Caco-2 (cell line): ENCODE measurements around the gene GDPD4. TPM values are rescaled to one million over a fixed set of nuclear protein-coding genes. Genes with fewer than 3 reads are reported as not detected.
A peak's percentile ranks its signal among the peaks of the same experiment; 100 is the strongest.

Experiments used
- BruUV-seq: library from RNA; stranded (reverse); fragments of 400-500 nt; replicated peaks from 2 replicates; lab custom pipeline; 2021; lab: Mats Ljungman, UMichigan
- CTCF ChIA-PET: fragments of 300-600 bp; sonication (Branson Sonifier 250); formaldehyde crosslinking; loops from one replicate; lab custom pipeline; 2022; ENCODE audit warnings: antibody characterized with exemption; lab: Charles Lee
- POLR2A ChIA-PET: fragments of 300-600 bp; sonication (Branson Sonifier 250); formaldehyde crosslinking; loops from one replicate; lab custom pipeline; 2022; ENCODE audit warnings: antibody characterized with exemption; lab: Charles Lee
- DNase-seq, 2 experiments: peaks; one replicate each; pipeline versions ENCODE4 v3.0.0 to v3.0.0-alpha.2; 2020 to 2022
- H3K27me3 ChIP-seq: replicated peaks from 2 replicates; pipeline ENCODE4 v1.6.0; 2011; ENCODE audit warnings: low read length; ENCODE audit not compliant: control insufficient read depth, insufficient read depth
- H3K36me3 ChIP-seq: 2 replicates; pipeline ENCODE4 v1.5.1; 2011; ENCODE audit warnings: low read length; ENCODE audit not compliant: control insufficient read depth, insufficient read depth
- H3K4me1 ChIP-seq: fragments of 250-450 bp; sonication (Bioruptor Pico); 2 replicates; pipeline ENCODE4 v1.5.1; 2020; ENCODE audit warnings: mild to moderate bottlenecking
- H3K4me3 ChIP-seq: 2 replicates; pipeline ENCODE4 v1.5.1; 2011; ENCODE audit warnings: low read depth, mild to moderate bottlenecking, control low read depth, low read length
- H3K9me3 ChIP-seq: fragments of 250-450 bp; sonication (Bioruptor Pico); 2 replicates; pipeline ENCODE4 v1.5.1; 2020; ENCODE audit warnings: mild to moderate bottlenecking, moderate library complexity
- H3K27ac Mint-ChIP-seq: one replicate; pipeline ENCODE4 v1.8.0; 2022; ENCODE audit warnings: mixed read lengths; ENCODE audit not compliant: unreplicated experiment
- H3K27me3 Mint-ChIP-seq: one replicate; pipeline ENCODE4 v1.8.0; 2022; ENCODE audit warnings: mixed read lengths; ENCODE audit not compliant: insufficient read depth, unreplicated experiment
- H3K36me3 Mint-ChIP-seq: one replicate; pipeline ENCODE4 v1.8.0; 2022; ENCODE audit warnings: mild to moderate bottlenecking, mixed read lengths; ENCODE audit not compliant: insufficient read depth, unreplicated experiment
- H3K4me1 Mint-ChIP-seq: one replicate; pipeline ENCODE4 v1.8.0; 2022; ENCODE audit warnings: low read depth, mixed read lengths; ENCODE audit not compliant: unreplicated experiment
- H3K4me3 Mint-ChIP-seq: one replicate; pipeline ENCODE4 v1.8.0; 2022; ENCODE audit warnings: mild to moderate bottlenecking, moderate library complexity, mixed read lengths; ENCODE audit not compliant: unreplicated experiment
- H3K9me3 Mint-ChIP-seq: one replicate; pipeline ENCODE4 v1.8.0; 2022; ENCODE audit warnings: mixed read lengths; ENCODE audit not compliant: unreplicated experiment
- intact Hi-C: fragments of 100-400 bp; cut with micrococcal nuclease; formaldehyde crosslinking; loops from one replicate; pipeline ENCODE4 v1.10.0; 2022; ENCODE audit not compliant: unreplicated experiment
- total RNA-seq: library from RNA; stranded (reverse); gene quantifications from 2 replicates; pipeline ENCODE4 v1.2.3, GENCODE V29; 2022
- TF ChIP-seq, protein P1 (sequence below), 2 experiments: fragments of 200-600 bp in 1 of 2; IDR thresholded peaks; 1 replicate in 1 of 2; 2 replicates in 1 of 2; pipeline versions ENCODE4 v1.5.1 to v1.8.0; 2011 to 2022; ENCODE audit warnings: antibody characterized with exemption in 1 of 2, control low read depth in 1 of 2, inconsistent platforms in 1 of 2, low read depth in 1 of 2, low read length in 1 of 2, mild to moderate bottlenecking in 1 of 2, moderate library complexity in 1 of 2; ENCODE audit not compliant: insufficient read depth in 1 of 2, severe bottlenecking in 1 of 2, unreplicated experiment in 1 of 2

Gene GDPD4
- total RNA-seq, 1 experiment from 2014 or later, result not detected

GRCh38 chr11:77207618-77208313 is 93.7 kb downstream of the GDPD4 start:
- Histone ChIP-seq H3K36me3 (no peaks in the 10 kb centered on the region), H3K4me1 (no peaks in the 10 kb centered on the region), H3K4me3 (no peak overlapping the region), H3K9me3 (no peaks in the 10 kb centered on the region), H3K27me3 (no peaks in the 10 kb centered on the region)
- ChIA-PET POLR2A (no interaction called here), CTCF (no interaction called here)
- Mint-ChIP-seq H3K36me3 (no peaks in the 10 kb centered on the region), H3K9me3 (no peaks in the 10 kb centered on the region), H3K27me3 (no peaks in the 10 kb centered on the region), H3K27ac (no peak overlapping the region), H3K4me3 (no peak overlapping the region), H3K4me1 (no peaks in the 10 kb centered on the region)
- DNase-seq, result peak in 1 of 2 experiments; percentile 29
- intact Hi-C loops, result no loop called here
- BruUV-seq, result no TSS peak
- TF ChIP-seq, protein P1, sequence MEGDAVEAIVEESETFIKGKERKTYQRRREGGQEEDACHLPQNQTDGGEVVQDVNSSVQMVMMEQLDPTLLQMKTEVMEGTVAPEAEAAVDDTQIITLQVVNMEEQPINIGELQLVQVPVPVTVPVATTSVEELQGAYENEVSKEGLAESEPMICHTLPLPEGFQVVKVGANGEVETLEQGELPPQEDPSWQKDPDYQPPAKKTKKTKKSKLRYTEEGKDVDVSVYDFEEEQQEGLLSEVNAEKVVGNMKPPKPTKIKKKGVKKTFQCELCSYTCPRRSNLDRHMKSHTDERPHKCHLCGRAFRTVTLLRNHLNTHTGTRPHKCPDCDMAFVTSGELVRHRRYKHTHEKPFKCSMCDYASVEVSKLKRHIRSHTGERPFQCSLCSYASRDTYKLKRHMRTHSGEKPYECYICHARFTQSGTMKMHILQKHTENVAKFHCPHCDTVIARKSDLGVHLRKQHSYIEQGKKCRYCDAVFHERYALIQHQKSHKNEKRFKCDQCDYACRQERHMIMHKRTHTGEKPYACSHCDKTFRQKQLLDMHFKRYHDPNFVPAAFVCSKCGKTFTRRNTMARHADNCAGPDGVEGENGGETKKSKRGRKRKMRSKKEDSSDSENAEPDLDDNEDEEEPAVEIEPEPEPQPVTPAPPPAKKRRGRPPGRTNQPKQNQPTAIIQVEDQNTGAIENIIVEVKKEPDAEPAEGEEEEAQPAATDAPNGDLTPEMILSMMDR (IDR thresholded peaks at IDR 0.05; ENCODE audit: insufficient read depth in 1 of 2, low read depth in 1 of 2, low read length in 1 of 2, severe bottlenecking in 1 of 2, unreplicated experiment in 1 of 2), result no peak

- H3K9me3 Mint-ChIP-seq, result no peaks in the 10 kb centered on the region
Observed at GRCh38 chr11:77207019-77207485, 94.4 kb downstream of the GDPD4 start.

GRCh38 chr11:77206264-77207018 is 95.0 kb downstream of the GDPD4 start:
- DNase-seq, result peak in 1 of 2 experiments; percentile 46
- ChIA-PET CTCF (no interaction called here), POLR2A (no interaction called here)
- intact Hi-C loops, result no loop called here
- H3K4me1 ChIP-seq, result no peaks in the 10 kb centered on the region
- no TSS peak for BruUV-seq
- TF ChIP-seq, protein P1 (IDR thresholded peaks at IDR 0.05; ENCODE audit: insufficient read depth in 1 of 2, low read depth in 1 of 2, low read length in 1 of 2, severe bottlenecking in 1 of 2, unreplicated experiment in 1 of 2), result no peak
- no peak overlapping the region for H3K4me3 ChIP-seq
- Mint-ChIP-seq H3K4me3 (no peak overlapping the region), H3K4me1 (no peaks in the 10 kb centered on the region), H3K36me3 (no peaks in the 10 kb centered on the region), H3K9me3 (no peaks in the 10 kb centered on the region), H3K27me3 (no peaks in the 10 kb centered on the region), H3K27ac (no peak overlapping the region)
- H3K9me3 ChIP-seq, result no peaks in the 10 kb centered on the region
- no peaks in the 10 kb centered on the region for H3K36me3 ChIP-seq
- no peaks in the 10 kb centered on the region for H3K27me3 ChIP-seq

More at GRCh38 chr11:77207019-77207485, 94.4 kb downstream of the GDPD4 start:
- Mint-ChIP-seq H3K27me3 (no peaks in the 10 kb centered on the region), H3K4me1 (no peaks in the 10 kb centered on the region), H3K4me3 (no peak overlapping the region), H3K36me3 (no peaks in the 10 kb centered on the region), H3K27ac (no peak overlapping the region)
- intact Hi-C loops, result no loop called here
- Histone ChIP-seq H3K4me3 (no peak overlapping the region), H3K4me1 (no peaks in the 10 kb centered on the region), H3K27me3 (no peaks in the 10 kb centered on the region), H3K9me3 (no peaks in the 10 kb centered on the region), H3K36me3 (no peaks in the 10 kb centered on the region)
- POLR2A ChIA-PET, result no interaction called here
- CTCF ChIA-PET, result no interaction called here
- BruUV-seq, result no TSS peak
- DNase-seq, result peak in 1 of 2 experiments; percentile 28
- TF ChIP-seq, protein P1 (IDR thresholded peaks at IDR 0.05; ENCODE audit: insufficient read depth in 1 of 2, low read depth in 1 of 2, low read length in 1 of 2, severe bottlenecking in 1 of 2, unreplicated experiment in 1 of 2), result no peak
